HepG2 (cell line): Measurements from ENCODE around the gene CFAP97. TPM values are rescaled to one million over a fixed set of nuclear protein-coding genes. Genes with fewer than 3 reads are reported as not detected.

ENCODE experiments used
- GABPA ChIP-seq, 2 experiments: IDR thresholded peaks; 2 replicates each; pipeline ENCODE4 v1.6.1; 2011 to 2016; ENCODE audit warnings: low read depth in 2 of 2, low read length in 1 of 2, missing biosample characterization in 1 of 2, missing genetic modification characterization in 1 of 2
- KLF11 ChIP-seq: IDR thresholded peaks from 2 replicates; pipeline ENCODE4 v1.6.1; 2016; ENCODE audit warnings: missing compliant biosample characterization
- MTA1 ChIP-seq: sonication (generic); formaldehyde crosslinking; IDR thresholded peaks from 2 replicates; pipeline ENCODE4 v1.4.0; 2020; ENCODE audit warnings: missing genetic modification reagents, mild to moderate bottlenecking, borderline replicate concordance
- MTF2 ChIP-seq: sonication (generic); formaldehyde crosslinking; IDR thresholded peaks from 2 replicates; pipeline ENCODE4 v1.5.0; 2020; ENCODE audit warnings: missing genetic modification reagents, borderline replicate concordance
- MZF1 ChIP-seq: sonication (generic); formaldehyde crosslinking; IDR thresholded peaks from 2 replicates; pipeline ENCODE4 v1.8.1; 2023; ENCODE audit warnings: mild to moderate bottlenecking, missing genetic modification reagents, borderline replicate concordance
- NR3C1 ChIP-seq: sonication (generic); formaldehyde crosslinking; IDR thresholded peaks from 2 replicates; pipeline ENCODE4 v1.4.0; 2020; ENCODE audit warnings: missing genetic modification reagents
- NRL ChIP-seq: sonication (generic); formaldehyde crosslinking; IDR thresholded peaks from 2 replicates; pipeline ENCODE4 v1.5.0; 2020; ENCODE audit warnings: missing genetic modification reagents, mild to moderate bottlenecking, moderate library complexity, borderline replicate concordance
- SALL1 ChIP-seq: sonication (generic); formaldehyde crosslinking; IDR thresholded peaks from 2 replicates; pipeline ENCODE4 v1.8.0; 2022; ENCODE audit warnings: mild to moderate bottlenecking, missing genetic modification reagents
- ZNF333 ChIP-seq: sonication (generic); formaldehyde crosslinking; IDR thresholded peaks from 2 replicates; pipeline ENCODE4 v1.4.0; 2020; ENCODE audit warnings: mild to moderate bottlenecking, missing genetic modification reagents, borderline replicate concordance
- ZNF569 ChIP-seq: sonication (generic); formaldehyde crosslinking; IDR thresholded peaks from 2 replicates; pipeline ENCODE4 v1.5.0; 2020; ENCODE audit warnings: mild to moderate bottlenecking, missing genetic modification reagents, moderate library complexity, borderline replicate concordance
- ZNF747 ChIP-seq: sonication (generic); formaldehyde crosslinking; IDR thresholded peaks from 2 replicates; pipeline ENCODE4 v1.8.1; 2023; ENCODE audit warnings: missing genetic modification reagents, mild to moderate bottlenecking, borderline replicate concordance
- ZNF766 ChIP-seq: sonication (generic); formaldehyde crosslinking; IDR thresholded peaks from 2 replicates; pipeline ENCODE4 v1.5.0; 2020; ENCODE audit warnings: missing genetic modification reagents, borderline replicate concordance
- polyA plus RNA-seq, 8 experiments: library from polyadenylated mRNA; depleted of rRNA in 3 of 8; stranded (reverse) in 7 of 8; unstranded in 1 of 8; fragments of >200 nt; fragmentation: Illumina TruSeq in 4 of 8; extraction: Trizol in 4 of 8; gene quantifications; 2 replicates each; pipeline versions ENCODE4 v1.2.1 to v1.2.3, GENCODE V29; 2011 to 2016; ENCODE audit warnings: low read depth in 4 of 8, missing spikeins in 1 of 8, mixed read lengths in 1 of 8; ENCODE audit not compliant: insufficient read depth in 1 of 8
- total RNA-seq, 5 experiments: library from RNA; depleted of rRNA; stranded (reverse); fragments of >200 nt; fragmentation: Illumina TruSeq; extraction: Trizol; gene quantifications; 2 replicates each; pipeline ENCODE4 v1.2.3, GENCODE V29; 2016; ENCODE audit warnings: low read depth in 1 of 5
- TF ChIP-seq, protein P1 (sequence below): IDR thresholded peaks from 2 replicates; pipeline ENCODE4 v1.4.0; 2020; ENCODE audit warnings: mild to moderate bottlenecking, missing genetic modification reagents
- TF ChIP-seq, protein P2 (sequence below): sonication (generic); formaldehyde crosslinking; IDR thresholded peaks from 2 replicates; pipeline ENCODE4 v1.5.0; 2020; ENCODE audit warnings: missing genetic modification reagents
- TF ChIP-seq, protein P3 (sequence below): sonication (generic); formaldehyde crosslinking; IDR thresholded peaks from 2 replicates; pipeline ENCODE4 v1.4.0; 2020; ENCODE audit warnings: missing genetic modification reagents
- TF ChIP-seq, protein P4 (sequence below): sonication (generic); formaldehyde crosslinking; IDR thresholded peaks from 2 replicates; pipeline ENCODE4 v1.4.0; 2020; ENCODE audit warnings: mild to moderate bottlenecking, missing genetic modification reagents
- TF ChIP-seq, protein P5 (sequence below): sonication (generic); formaldehyde crosslinking; IDR thresholded peaks from 2 replicates; pipeline ENCODE4 v1.5.1; 2020; ENCODE audit warnings: mild to moderate bottlenecking, missing genetic modification reagents, moderate library complexity

Gene CFAP97
- total and polyA plus RNA-seq, 2 of the 13 experiments (the other 11 are each of a cell fraction or from before 2014, with no cell fraction given): 32.1 to 44.4 TPM

DNA sequence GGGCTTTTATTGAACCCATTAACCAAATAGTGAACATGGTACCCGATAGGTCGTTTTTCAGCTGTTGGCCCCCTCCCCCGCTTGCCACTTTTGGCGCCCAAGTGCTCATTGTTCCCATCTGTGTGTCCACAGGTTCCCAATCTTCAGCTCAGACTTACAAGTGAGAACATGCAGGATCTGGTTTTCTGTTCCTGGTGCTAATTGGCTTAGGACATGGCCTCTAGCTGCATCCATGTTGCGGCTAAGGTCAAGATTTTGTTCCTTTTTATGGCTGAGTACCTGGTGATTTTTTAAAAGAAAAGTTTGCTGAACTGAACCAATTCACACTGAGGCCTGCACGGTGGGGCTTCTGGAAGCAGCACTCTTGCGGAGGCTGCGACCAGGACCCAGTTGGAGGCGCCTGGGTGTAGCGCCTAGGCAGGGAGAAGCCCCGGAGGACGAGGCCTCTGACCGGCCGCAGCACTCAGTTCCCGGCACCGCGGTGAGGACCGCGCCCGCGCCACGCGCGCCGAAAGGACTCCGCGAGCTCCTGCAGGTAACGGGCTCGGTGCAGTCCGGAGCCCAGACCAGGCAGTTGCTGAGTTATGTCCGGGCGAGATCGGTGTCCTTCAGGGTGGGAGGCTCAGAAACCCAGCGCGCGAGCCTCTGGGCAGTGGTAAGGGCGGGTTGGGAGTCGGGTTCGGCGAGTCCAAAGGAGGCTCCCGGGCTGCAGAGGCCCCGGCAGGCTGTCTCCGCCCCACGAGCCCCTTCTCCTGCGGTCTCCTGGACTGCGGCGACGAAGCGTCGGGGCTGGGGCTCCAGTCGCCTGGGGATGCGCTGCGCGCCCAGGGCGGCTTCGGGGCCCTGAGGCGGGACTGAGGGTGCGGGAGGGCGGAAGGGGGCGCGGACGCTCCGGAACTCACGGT, 76.5 kb downstream of the CFAP97 start (continued):
- TF ChIP-seq, protein P1, sequence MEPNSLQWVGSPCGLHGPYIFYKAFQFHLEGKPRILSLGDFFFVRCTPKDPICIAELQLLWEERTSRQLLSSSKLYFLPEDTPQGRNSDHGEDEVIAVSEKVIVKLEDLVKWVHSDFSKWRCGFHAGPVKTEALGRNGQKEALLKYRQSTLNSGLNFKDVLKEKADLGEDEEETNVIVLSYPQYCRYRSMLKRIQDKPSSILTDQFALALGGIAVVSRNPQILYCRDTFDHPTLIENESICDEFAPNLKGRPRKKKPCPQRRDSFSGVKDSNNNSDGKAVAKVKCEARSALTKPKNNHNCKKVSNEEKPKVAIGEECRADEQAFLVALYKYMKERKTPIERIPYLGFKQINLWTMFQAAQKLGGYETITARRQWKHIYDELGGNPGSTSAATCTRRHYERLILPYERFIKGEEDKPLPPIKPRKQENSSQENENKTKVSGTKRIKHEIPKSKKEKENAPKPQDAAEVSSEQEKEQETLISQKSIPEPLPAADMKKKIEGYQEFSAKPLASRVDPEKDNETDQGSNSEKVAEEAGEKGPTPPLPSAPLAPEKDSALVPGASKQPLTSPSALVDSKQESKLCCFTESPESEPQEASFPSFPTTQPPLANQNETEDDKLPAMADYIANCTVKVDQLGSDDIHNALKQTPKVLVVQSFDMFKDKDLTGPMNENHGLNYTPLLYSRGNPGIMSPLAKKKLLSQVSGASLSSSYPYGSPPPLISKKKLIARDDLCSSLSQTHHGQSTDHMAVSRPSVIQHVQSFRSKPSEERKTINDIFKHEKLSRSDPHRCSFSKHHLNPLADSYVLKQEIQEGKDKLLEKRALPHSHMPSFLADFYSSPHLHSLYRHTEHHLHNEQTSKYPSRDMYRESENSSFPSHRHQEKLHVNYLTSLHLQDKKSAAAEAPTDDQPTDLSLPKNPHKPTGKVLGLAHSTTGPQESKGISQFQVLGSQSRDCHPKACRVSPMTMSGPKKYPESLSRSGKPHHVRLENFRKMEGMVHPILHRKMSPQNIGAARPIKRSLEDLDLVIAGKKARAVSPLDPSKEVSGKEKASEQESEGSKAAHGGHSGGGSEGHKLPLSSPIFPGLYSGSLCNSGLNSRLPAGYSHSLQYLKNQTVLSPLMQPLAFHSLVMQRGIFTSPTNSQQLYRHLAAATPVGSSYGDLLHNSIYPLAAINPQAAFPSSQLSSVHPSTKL (CRISPR knock-in tag): no peak
- TF ChIP-seq SALL1 (no peak), ZNF333 (CRISPR knock-in tag) (0 out of 2 replicates have a peak, but pooled peaks have one; percentile 71), MZF1 (CRISPR knock-in tag) (no peak), NRL (CRISPR knock-in tag) (peak; percentile 23; the same call in 1 of the 2 replicates), KLF11 (no peak), MTF2 (CRISPR knock-in tag) (peak; percentile 39; the same call in 1 of the 2 replicates), NR3C1 (CRISPR knock-in tag) (no peak), ZNF569 (no peak), MTA1 (0 out of 2 replicates have a peak, but pooled peaks have one; percentile 42), ZNF747 (CRISPR knock-in tag) (no peak), ZNF766 (CRISPR knock-in tag) (no peak), GABPA (IDR thresholded peaks at IDR 0.05; ENCODE audit: low read depth, low read length) (no peak), GABPA (CRISPR knock-in tag; IDR thresholded peaks at IDR 0.05; ENCODE audit: low read depth) (no peak)
- TF ChIP-seq, protein P2, sequence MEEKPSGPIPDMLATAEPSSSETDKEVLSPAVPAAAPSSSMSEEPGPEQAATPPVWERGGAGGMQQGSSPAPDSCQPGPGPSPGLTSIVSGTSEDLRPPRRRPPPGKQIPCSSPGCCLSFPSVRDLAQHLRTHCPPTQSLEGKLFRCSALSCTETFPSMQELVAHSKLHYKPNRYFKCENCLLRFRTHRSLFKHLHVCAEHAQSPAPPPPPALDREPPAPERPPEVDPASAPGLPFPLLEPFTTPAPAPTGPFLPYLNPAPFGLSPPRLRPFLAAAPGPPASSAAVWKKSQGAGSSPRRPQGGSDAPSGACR (CRISPR knock-in tag): 0 out of 2 replicates have a peak, but pooled peaks have one; percentile 43
- TF ChIP-seq, protein P3, sequence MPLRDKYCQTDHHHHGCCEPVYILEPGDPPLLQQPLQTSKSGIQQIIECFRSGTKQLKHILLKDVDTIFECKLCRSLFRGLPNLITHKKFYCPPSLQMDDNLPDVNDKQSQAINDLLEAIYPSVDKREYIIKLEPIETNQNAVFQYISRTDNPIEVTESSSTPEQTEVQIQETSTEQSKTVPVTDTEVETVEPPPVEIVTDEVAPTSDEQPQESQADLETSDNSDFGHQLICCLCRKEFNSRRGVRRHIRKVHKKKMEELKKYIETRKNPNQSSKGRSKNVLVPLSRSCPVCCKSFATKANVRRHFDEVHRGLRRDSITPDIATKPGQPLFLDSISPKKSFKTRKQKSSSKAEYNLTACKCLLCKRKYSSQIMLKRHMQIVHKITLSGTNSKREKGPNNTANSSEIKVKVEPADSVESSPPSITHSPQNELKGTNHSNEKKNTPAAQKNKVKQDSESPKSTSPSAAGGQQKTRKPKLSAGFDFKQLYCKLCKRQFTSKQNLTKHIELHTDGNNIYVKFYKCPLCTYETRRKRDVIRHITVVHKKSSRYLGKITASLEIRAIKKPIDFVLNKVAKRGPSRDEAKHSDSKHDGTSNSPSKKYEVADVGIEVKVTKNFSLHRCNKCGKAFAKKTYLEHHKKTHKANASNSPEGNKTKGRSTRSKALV (CRISPR knock-in tag): peak; percentile 95
- TF ChIP-seq, protein P4, sequence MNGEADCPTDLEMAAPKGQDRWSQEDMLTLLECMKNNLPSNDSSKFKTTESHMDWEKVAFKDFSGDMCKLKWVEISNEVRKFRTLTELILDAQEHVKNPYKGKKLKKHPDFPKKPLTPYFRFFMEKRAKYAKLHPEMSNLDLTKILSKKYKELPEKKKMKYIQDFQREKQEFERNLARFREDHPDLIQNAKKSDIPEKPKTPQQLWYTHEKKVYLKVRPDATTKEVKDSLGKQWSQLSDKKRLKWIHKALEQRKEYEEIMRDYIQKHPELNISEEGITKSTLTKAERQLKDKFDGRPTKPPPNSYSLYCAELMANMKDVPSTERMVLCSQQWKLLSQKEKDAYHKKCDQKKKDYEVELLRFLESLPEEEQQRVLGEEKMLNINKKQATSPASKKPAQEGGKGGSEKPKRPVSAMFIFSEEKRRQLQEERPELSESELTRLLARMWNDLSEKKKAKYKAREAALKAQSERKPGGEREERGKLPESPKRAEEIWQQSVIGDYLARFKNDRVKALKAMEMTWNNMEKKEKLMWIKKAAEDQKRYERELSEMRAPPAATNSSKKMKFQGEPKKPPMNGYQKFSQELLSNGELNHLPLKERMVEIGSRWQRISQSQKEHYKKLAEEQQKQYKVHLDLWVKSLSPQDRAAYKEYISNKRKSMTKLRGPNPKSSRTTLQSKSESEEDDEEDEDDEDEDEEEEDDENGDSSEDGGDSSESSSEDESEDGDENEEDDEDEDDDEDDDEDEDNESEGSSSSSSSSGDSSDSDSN (CRISPR knock-in tag): peak; percentile 73
- TF ChIP-seq, protein P5, sequence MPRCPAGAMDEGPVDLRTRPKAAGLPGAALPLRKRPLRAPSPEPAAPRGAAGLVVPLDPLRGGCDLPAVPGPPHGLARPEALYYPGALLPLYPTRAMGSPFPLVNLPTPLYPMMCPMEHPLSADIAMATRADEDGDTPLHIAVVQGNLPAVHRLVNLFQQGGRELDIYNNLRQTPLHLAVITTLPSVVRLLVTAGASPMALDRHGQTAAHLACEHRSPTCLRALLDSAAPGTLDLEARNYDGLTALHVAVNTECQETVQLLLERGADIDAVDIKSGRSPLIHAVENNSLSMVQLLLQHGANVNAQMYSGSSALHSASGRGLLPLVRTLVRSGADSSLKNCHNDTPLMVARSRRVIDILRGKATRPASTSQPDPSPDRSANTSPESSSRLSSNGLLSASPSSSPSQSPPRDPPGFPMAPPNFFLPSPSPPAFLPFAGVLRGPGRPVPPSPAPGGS (CRISPR knock-in tag): peak; percentile 32; the same call in 1 of the 2 replicates
